ENCODE results near the gene MRS2.

GRCh38 chr6:24415753-24416152 lies 13.0 kb downstream of the MRS2 start:
- no peak for TF ChIP-seq EZH2 (IDR thresholded peaks at IDR 0.05; ENCODE audit: low read length, unreplicated experiment)
- TF ChIP-seq, protein P1, sequence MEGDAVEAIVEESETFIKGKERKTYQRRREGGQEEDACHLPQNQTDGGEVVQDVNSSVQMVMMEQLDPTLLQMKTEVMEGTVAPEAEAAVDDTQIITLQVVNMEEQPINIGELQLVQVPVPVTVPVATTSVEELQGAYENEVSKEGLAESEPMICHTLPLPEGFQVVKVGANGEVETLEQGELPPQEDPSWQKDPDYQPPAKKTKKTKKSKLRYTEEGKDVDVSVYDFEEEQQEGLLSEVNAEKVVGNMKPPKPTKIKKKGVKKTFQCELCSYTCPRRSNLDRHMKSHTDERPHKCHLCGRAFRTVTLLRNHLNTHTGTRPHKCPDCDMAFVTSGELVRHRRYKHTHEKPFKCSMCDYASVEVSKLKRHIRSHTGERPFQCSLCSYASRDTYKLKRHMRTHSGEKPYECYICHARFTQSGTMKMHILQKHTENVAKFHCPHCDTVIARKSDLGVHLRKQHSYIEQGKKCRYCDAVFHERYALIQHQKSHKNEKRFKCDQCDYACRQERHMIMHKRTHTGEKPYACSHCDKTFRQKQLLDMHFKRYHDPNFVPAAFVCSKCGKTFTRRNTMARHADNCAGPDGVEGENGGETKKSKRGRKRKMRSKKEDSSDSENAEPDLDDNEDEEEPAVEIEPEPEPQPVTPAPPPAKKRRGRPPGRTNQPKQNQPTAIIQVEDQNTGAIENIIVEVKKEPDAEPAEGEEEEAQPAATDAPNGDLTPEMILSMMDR (conservative IDR thresholded peaks at IDR 0.05; ENCODE audit: low read depth, low read length) = no peak
- no peak for TF ChIP-seq EZH2phosphoT487 (IDR thresholded peaks at IDR 0.05; ENCODE audit: borderline replicate concordance, low read length)
